Measurements from ENCODE around the gene SAMD1. TPM values are rescaled to one million over a fixed set of nuclear protein-coding genes. Genes with fewer than 3 reads are reported as not detected.

SAMD1 gene
- total RNA-seq, 2 donors from 2014 or later: 11.2 to 22.1 TPM

DNA sequence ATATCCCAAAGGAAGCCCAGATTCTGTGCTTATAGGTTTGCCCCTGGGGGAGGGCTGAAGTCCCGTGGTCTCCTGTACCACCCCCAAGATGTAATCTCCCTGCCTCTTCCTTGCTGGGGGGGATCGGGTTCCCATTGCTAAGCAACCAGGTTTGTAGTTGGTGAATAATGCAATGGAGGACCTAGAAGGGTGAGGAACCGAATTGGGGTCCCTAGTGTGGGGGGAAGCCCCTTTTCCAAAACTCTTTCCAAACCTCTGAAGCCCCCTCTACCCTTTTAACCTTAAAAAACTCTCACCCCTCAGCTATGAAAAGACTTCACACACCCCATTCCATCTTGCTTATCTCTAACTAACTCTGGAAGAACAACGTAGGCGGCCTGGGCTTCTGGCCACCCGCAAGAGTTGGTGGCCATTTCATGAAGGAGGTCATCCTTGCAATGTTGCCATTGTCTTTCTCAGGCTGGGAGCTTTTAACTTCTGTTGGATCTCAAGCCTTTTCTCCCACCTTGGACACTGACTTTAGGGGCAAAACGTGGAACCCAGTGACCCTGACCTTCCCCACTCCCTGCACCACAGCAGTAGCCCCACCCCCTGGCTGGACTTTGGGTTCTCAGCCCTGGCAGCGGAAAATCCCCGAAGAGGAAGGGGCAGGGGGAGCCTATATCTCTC, 29.3 kb downstream of the SAMD1 start:
- Histone ChIP-seq H3K27me3 (no peaks in the 10 kb centered on the region), H3K9me3 (no peaks in the 10 kb centered on the region), H3K27ac (peak overlapping the region; percentile 75 to 96 (median 94)), H3K4me1 (peaks cover 48% of the 10 kb centered on the region), H3K36me3 (replicated peaks in 1 of 2; ENCODE audit: insufficient read depth in 1 of 2, low read depth in 2 of 2) (peaks cover 0 to 4% of the 10 kb centered on the region in 2 donors), H3K4me3 (peak overlapping the region in 1 of 2 donors; percentile 47)
- ATAC-seq: peak; percentile 37
- intact Hi-C loops (cut with DNase I): no loop called here
- no peak for TF ChIP-seq POLR2A (IDR thresholded peaks at IDR 0.05)
- TF ChIP-seq, protein P1, sequence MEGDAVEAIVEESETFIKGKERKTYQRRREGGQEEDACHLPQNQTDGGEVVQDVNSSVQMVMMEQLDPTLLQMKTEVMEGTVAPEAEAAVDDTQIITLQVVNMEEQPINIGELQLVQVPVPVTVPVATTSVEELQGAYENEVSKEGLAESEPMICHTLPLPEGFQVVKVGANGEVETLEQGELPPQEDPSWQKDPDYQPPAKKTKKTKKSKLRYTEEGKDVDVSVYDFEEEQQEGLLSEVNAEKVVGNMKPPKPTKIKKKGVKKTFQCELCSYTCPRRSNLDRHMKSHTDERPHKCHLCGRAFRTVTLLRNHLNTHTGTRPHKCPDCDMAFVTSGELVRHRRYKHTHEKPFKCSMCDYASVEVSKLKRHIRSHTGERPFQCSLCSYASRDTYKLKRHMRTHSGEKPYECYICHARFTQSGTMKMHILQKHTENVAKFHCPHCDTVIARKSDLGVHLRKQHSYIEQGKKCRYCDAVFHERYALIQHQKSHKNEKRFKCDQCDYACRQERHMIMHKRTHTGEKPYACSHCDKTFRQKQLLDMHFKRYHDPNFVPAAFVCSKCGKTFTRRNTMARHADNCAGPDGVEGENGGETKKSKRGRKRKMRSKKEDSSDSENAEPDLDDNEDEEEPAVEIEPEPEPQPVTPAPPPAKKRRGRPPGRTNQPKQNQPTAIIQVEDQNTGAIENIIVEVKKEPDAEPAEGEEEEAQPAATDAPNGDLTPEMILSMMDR (IDR thresholded peaks at IDR 0.05): peak in 1 of 7 experiments; percentile 1
- DNase-seq: peak in 3 of 4 donors; percentile 51 to 66 (median 59)
- WGBS, 2 donors: 6 to 37% methylated on average over 9 of the region's 9 CpGs

DNA sequence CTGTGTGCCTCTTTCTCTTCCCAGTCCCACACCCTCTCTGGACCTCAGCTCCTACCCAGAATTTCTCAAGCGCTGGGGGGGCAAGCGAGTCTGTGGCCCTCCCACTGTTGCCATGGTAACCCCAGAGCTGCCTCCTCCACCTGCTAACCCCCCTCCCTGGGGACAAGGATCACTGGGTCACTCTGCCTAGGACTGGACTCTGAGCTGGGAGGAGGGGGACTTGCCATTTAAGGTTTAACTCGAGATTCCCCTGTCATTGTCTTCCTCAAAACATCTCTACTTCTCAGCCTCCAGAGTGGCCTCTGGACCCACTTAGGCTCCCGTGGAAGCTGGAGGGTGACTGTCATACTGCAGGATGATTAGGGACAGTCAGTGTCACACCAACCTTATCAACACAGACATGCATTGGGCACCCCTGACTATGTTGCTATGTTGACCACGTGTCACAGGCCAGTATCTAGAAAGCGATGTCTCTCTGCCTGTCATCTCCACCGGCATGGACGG, 30.8 kb downstream of the SAMD1 start:
- no peaks in the 10 kb centered on the region for H3K9me3 ChIP-seq
- H3K4me1 ChIP-seq: peaks cover 48% of the 10 kb centered on the region
- peak overlapping the region in 2 of 4 donors; percentile 24 to 96 for H3K27ac ChIP-seq
- peaks cover 0 to 13% of the 10 kb centered on the region in 2 donors for H3K36me3 ChIP-seq (replicated peaks in 1 of 2; ENCODE audit: insufficient read depth in 1 of 2, low read depth in 2 of 2)
- H3K27me3 ChIP-seq: no peaks in the 10 kb centered on the region
- intact Hi-C loops (cut with DNase I): loop anchor here (10.0 kb wide), 1 partner anchor 185 kb away; the partner anchor contains the start of gene NANOS3
- TF ChIP-seq, protein P1 (IDR thresholded peaks at IDR 0.05): no peak
- TF ChIP-seq POLR2A (IDR thresholded peaks at IDR 0.05): no peak
- DNase-seq (peak in 1 of 4 donors; percentile 29), ATAC-seq (no peak)
- WGBS, 2 donors: 11 to 26% methylated on average over 6 to 8 of the region's 8 CpGs
- H3K4me3 ChIP-seq: no peak overlapping the region

DNA sequence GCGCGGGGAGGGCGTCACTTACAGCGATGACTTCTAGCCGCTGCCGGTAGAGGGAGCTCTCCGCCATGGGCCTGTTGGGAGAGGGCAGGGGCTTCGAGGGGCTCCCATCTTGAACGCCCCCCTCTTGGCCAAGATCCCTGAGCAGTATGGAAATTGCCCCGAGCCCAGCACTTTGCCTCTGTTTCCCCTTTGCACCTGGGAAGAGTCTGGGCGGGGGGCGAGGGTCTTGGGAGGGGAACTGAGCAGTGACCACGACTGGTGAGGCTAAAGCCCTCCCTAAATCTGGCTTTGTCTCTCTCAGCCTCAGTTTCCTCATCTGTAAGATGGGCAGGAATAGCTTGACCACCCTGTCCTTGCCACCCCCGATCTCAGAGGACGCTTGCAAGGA, 31.5 kb downstream of the SAMD1 start:
- TF ChIP-seq, protein P1 (IDR thresholded peaks at IDR 0.05): peak; percentile 18 to 54 (median 33)
- no peak for TF ChIP-seq POLR2A (IDR thresholded peaks at IDR 0.05)
- peaks cover 48% of the 10 kb centered on the region for H3K4me1 ChIP-seq
- DNase-seq (no peak), ATAC-seq (no peak)
- H3K27ac ChIP-seq: no peak overlapping the region
- no peaks in the 10 kb centered on the region for H3K9me3 ChIP-seq
- peaks cover 0 to 13% of the 10 kb centered on the region in 2 donors for H3K36me3 ChIP-seq (replicated peaks in 1 of 2; ENCODE audit: insufficient read depth in 1 of 2, low read depth in 2 of 2)
- 35 to 62% methylated on average over 13 to 15 of the region's 15 CpGs for WGBS, 2 donors
- no peak overlapping the region for H3K4me3 ChIP-seq
- intact Hi-C loops (cut with DNase I): loop anchor here (10.0 kb wide), 1 partner anchor 184 kb away; the partner anchor contains the start of gene NANOS3
- no peaks in the 10 kb centered on the region for H3K27me3 ChIP-seq

DNA sequence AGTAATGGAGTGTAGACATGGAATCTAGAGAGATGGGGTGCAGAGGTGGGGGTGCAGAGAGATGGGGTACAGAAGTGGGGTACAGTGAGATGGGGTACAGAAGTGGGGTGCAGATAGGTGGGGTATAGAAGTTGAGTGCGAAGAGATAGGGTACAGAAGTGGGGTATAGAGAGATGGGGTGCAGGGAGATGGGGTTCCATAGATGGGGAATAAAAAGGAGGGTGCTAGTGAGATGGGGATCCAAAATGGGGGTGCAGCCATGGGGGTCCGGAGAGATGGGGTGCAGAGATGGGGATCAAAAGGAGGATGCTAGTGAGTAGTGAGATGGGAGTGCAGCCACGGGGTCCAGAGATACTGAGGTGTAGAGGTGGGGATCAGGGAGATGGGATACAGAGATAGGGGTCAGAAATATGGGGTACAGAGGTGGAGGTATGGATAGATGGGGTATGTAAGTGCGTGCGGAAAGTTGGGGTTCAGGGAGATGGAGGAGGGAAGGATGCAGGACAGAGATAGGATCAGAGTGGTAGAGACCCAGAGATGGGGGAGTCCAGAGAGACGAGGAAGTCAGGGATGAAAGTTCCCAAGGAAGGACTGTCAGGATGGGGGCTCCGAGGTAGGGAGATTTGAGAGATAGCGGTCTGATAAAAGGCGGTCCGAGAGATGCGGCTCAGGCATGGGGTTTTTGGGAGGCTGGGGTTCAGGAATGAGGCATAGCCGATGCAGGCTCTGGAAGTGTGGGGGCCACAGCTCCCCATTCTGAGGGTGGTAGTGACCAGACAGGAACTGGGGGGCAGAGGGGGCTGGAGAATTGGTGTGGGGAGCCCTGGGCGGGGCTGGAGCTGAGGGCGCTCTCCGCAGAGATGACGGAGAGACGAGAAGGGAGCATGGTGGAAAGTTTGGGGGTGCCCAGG, 32.1 kb downstream of the SAMD1 start:
- ATAC-seq (no peak), DNase-seq (no peak)
- Histone ChIP-seq H3K27me3 (no peaks in the 10 kb centered on the region), H3K4me3 (no peak overlapping the region), H3K4me1 (peaks cover 48% of the 10 kb centered on the region), H3K36me3 (replicated peaks in 1 of 2; ENCODE audit: insufficient read depth in 1 of 2, low read depth in 2 of 2) (peaks cover 0 to 13% of the 10 kb centered on the region in 2 donors), H3K9me3 (no peaks in the 10 kb centered on the region), H3K27ac (no peak overlapping the region)
- TF ChIP-seq, protein P1 (IDR thresholded peaks at IDR 0.05): no peak
- TF ChIP-seq POLR2A (IDR thresholded peaks at IDR 0.05): no peak
- intact Hi-C loops (cut with DNase I): loop anchor here (10.0 kb wide), 1 partner anchor 184 kb away; the partner anchor contains the start of gene NANOS3
- WGBS, 2 donors: 28 to 70% methylated on average over 17 of the region's 17 CpGs

Data from body of pancreas (tissue), 4 donors.